ENCODE measurements around the gene ASIC2. TPM values are rescaled to one million over a fixed set of nuclear protein-coding genes. Genes with fewer than 3 reads are reported as not detected.

ASIC2 gene
- total and polyA plus RNA-seq, 4 donors: 0.10 to 0.18 TPM; not detected in 2

- Histone ChIP-seq H3K4me3 (ENCODE audit: low read length in 2 of 2) (no peak overlapping the region), H3K36me3 (ENCODE audit: control insufficient read depth in 1 of 2, insufficient read depth in 2 of 2, low read length in 1 of 2) (no peaks in the 10 kb centered on the region), H3K4me1 (ENCODE audit: control insufficient read depth in 1 of 2, insufficient read depth in 2 of 2, low read length in 2 of 2) (no peaks in the 10 kb centered on the region), H3K9me3 (ENCODE audit: control insufficient read depth, low read length) (no peaks in the 10 kb centered on the region), H3K27me3 (ENCODE audit: control insufficient read depth in 1 of 2, insufficient read depth in 2 of 2, low read length in 1 of 2) (peaks cover 0 to 2% of the 10 kb centered on the region in 2 donors), H3K27ac (ENCODE audit: low read depth in 1 of 2, low read length in 2 of 2) (no peak overlapping the region)
- intact Hi-C loops (cut with DNase I): no loop called here
- ATAC-seq (ENCODE audit: low FRiP score) (no peak), DNase-seq (no peak)
- WGBS, 2 donors: 31 to 44% methylated on average over 6 of the region's 6 CpGs
Observed at GRCh38 chr17:33106525-33107165, 186.4 kb downstream of the ASIC2 start.

GRCh38 chr17:33105911-33106310 lies 187.2 kb downstream of the ASIC2 start:
- H3K9me3 ChIP-seq (ENCODE audit: control insufficient read depth, low read length): no peaks in the 10 kb centered on the region
- peaks cover 0 to 2% of the 10 kb centered on the region in 2 donors for H3K27me3 ChIP-seq (ENCODE audit: control insufficient read depth in 1 of 2, insufficient read depth in 2 of 2, low read length in 1 of 2)
- ATAC-seq (ENCODE audit: low FRiP score) (no peak), DNase-seq (no peak)
- intact Hi-C loops (cut with DNase I): no loop called here
- H3K4me1 ChIP-seq (ENCODE audit: control insufficient read depth in 1 of 2, insufficient read depth in 2 of 2, low read length in 2 of 2): no peaks in the 10 kb centered on the region
- H3K27ac ChIP-seq (ENCODE audit: low read depth in 1 of 2, low read length in 2 of 2): no peak overlapping the region
- H3K4me3 ChIP-seq (ENCODE audit: low read length in 2 of 2): no peak overlapping the region
- no peaks in the 10 kb centered on the region for H3K36me3 ChIP-seq (ENCODE audit: control insufficient read depth in 1 of 2, insufficient read depth in 2 of 2, low read length in 1 of 2)
- 56 to 89% methylated on average over 3 of the region's 3 CpGs for WGBS, 2 donors

- no peaks in the 10 kb centered on the region for H3K27me3 ChIP-seq (ENCODE audit: control insufficient read depth in 1 of 2, insufficient read depth in 2 of 2, low read length in 1 of 2)
- DNase-seq: no peak
- no peaks in the 10 kb centered on the region for H3K9me3 ChIP-seq (ENCODE audit: control insufficient read depth, low read length)
- H3K4me1 ChIP-seq (ENCODE audit: control insufficient read depth in 1 of 2, insufficient read depth in 2 of 2, low read length in 2 of 2): no peaks in the 10 kb centered on the region
- intact Hi-C loops (cut with DNase I): no loop called here
- no peaks in the 10 kb centered on the region for H3K36me3 ChIP-seq (ENCODE audit: control insufficient read depth in 1 of 2, insufficient read depth in 2 of 2, low read length in 1 of 2)
- H3K4me3 ChIP-seq (ENCODE audit: low read length in 2 of 2): no peak overlapping the region
- no peak for ATAC-seq (ENCODE audit: low FRiP score)
- WGBS, 2 donors: 85 to 95% methylated on average over 2 of the region's 2 CpGs
- H3K27ac ChIP-seq (ENCODE audit: low read depth in 1 of 2, low read length in 2 of 2): no peak overlapping the region
Observed at GRCh38 chr17:33099906-33100305, 193.2 kb downstream of the ASIC2 start.

- 85 to 90% methylated on average over 6 of the region's 6 CpGs for WGBS, 2 donors
- no peaks in the 10 kb centered on the region for H3K36me3 ChIP-seq (ENCODE audit: control insufficient read depth in 1 of 2, insufficient read depth in 2 of 2, low read length in 1 of 2)
- no peak overlapping the region for H3K4me3 ChIP-seq (ENCODE audit: low read length in 2 of 2)
- H3K9me3 ChIP-seq (ENCODE audit: control insufficient read depth, low read length): no peaks in the 10 kb centered on the region
- no peak for DNase-seq
- no peaks in the 10 kb centered on the region for H3K4me1 ChIP-seq (ENCODE audit: control insufficient read depth in 1 of 2, insufficient read depth in 2 of 2, low read length in 2 of 2)
- no peaks in the 10 kb centered on the region for H3K27me3 ChIP-seq (ENCODE audit: control insufficient read depth in 1 of 2, insufficient read depth in 2 of 2, low read length in 1 of 2)
- no peak overlapping the region for H3K27ac ChIP-seq (ENCODE audit: low read depth in 1 of 2, low read length in 2 of 2)
- intact Hi-C loops (cut with DNase I): no loop called here
- no peak for ATAC-seq (ENCODE audit: low FRiP score)
Observed at GRCh38 chr17:33099252-33099651, 193.8 kb downstream of the ASIC2 start.

GRCh38 chr17:33097411-33097810 lies 195.7 kb downstream of the ASIC2 start:
- Histone ChIP-seq H3K4me1 (ENCODE audit: control insufficient read depth in 1 of 2, insufficient read depth in 2 of 2, low read length in 2 of 2) (no peaks in the 10 kb centered on the region), H3K9me3 (ENCODE audit: control insufficient read depth, low read length) (no peaks in the 10 kb centered on the region), H3K27me3 (ENCODE audit: control insufficient read depth in 1 of 2, insufficient read depth in 2 of 2, low read length in 1 of 2) (no peaks in the 10 kb centered on the region), H3K4me3 (ENCODE audit: low read length in 2 of 2) (no peak overlapping the region), H3K27ac (ENCODE audit: low read depth in 1 of 2, low read length in 2 of 2) (no peak overlapping the region), H3K36me3 (ENCODE audit: control insufficient read depth in 1 of 2, insufficient read depth in 2 of 2, low read length in 1 of 2) (no peaks in the 10 kb centered on the region)
- DNase-seq (no peak), ATAC-seq (ENCODE audit: low FRiP score) (no peak)
- WGBS, 2 donors: 79% methylated on average over 8 of the region's 8 CpGs
- intact Hi-C loops (cut with DNase I): no loop called here

GRCh38 chr17:33096161-33096560 lies 196.9 kb downstream of the ASIC2 start:
- no peak overlapping the region for H3K4me3 ChIP-seq (ENCODE audit: low read length in 2 of 2)
- DNase-seq (no peak), ATAC-seq (ENCODE audit: low FRiP score) (no peak)
- WGBS, 2 donors: 43% methylated on average over 4 of the region's 4 CpGs
- H3K4me1 ChIP-seq (ENCODE audit: control insufficient read depth in 1 of 2, insufficient read depth in 2 of 2, low read length in 2 of 2): no peaks in the 10 kb centered on the region
- no peaks in the 10 kb centered on the region for H3K9me3 ChIP-seq (ENCODE audit: control insufficient read depth, low read length)
- H3K27ac ChIP-seq (ENCODE audit: low read depth in 1 of 2, low read length in 2 of 2): no peak overlapping the region
- intact Hi-C loops (cut with DNase I): no loop called here
- H3K36me3 ChIP-seq (ENCODE audit: control insufficient read depth in 1 of 2, insufficient read depth in 2 of 2, low read length in 1 of 2): no peaks in the 10 kb centered on the region
- H3K27me3 ChIP-seq (ENCODE audit: control insufficient read depth in 1 of 2, insufficient read depth in 2 of 2, low read length in 1 of 2): no peaks in the 10 kb centered on the region

DNA sequence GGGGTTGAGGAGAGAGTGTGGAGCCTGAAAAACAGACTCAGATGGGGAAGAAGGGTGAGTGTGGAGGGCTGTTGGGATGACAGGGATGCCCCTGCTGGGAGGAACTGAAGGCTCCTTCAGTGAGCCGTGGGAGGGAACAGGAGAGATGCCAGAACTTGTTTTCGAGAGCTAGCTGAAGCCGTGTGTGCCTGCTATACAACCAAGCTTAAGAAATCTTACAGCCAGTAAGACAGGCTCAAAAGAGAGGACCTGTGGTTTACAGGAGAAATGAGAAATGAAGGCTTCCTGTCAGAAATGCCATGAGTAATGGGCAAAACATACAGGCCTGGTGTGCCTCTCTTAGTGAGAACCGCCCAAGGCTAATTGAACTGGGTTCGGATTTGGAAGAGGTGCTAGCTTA lies 201.8 kb downstream of the ASIC2 start:
- ATAC-seq (ENCODE audit: low FRiP score): no peak
- 45 to 50% methylated on average over 5 of the region's 5 CpGs for WGBS, 2 donors
- DNase-seq: no peak

GRCh38 chr17:33090806-33091205 lies 202.3 kb downstream of the ASIC2 start:
- 54 to 63% methylated on average over 1 of the region's 1 CpG for WGBS, 2 donors

More for the DNA sequence above, 201.8 kb downstream of the ASIC2 start:
- Histone ChIP-seq H3K27ac (ENCODE audit: low read depth in 1 of 2, low read length in 2 of 2) (no peak overlapping the region), H3K4me3 (ENCODE audit: low read length in 2 of 2) (no peak overlapping the region), H3K27me3 (ENCODE audit: control insufficient read depth in 1 of 2, insufficient read depth in 2 of 2, low read length in 1 of 2) (peaks cover 0 to 4% of the 10 kb centered on the region in 2 donors), H3K9me3 (ENCODE audit: control insufficient read depth, low read length) (peaks cover 1% of the 10 kb centered on the region), H3K4me1 (ENCODE audit: control insufficient read depth in 1 of 2, insufficient read depth in 2 of 2, low read length in 2 of 2) (no peaks in the 10 kb centered on the region), H3K36me3 (ENCODE audit: control insufficient read depth in 1 of 2, insufficient read depth in 2 of 2, low read length in 1 of 2) (no peaks in the 10 kb centered on the region)
- intact Hi-C loops (cut with DNase I): no loop called here

GRCh38 chr17:33086878-33087277 lies 206.2 kb downstream of the ASIC2 start:
- DNase-seq (no peak), ATAC-seq (ENCODE audit: low FRiP score) (no peak)
- H3K27ac ChIP-seq (ENCODE audit: low read depth in 1 of 2, low read length in 2 of 2): no peak overlapping the region
- peaks cover 0 to 4% of the 10 kb centered on the region in 2 donors for H3K27me3 ChIP-seq (ENCODE audit: control insufficient read depth in 1 of 2, insufficient read depth in 2 of 2, low read length in 1 of 2)
- H3K9me3 ChIP-seq (ENCODE audit: control insufficient read depth, low read length): peaks cover 1% of the 10 kb centered on the region
- intact Hi-C loops (cut with DNase I): no loop called here
- H3K4me3 ChIP-seq (ENCODE audit: low read length in 2 of 2): no peak overlapping the region
- no peaks in the 10 kb centered on the region for H3K36me3 ChIP-seq (ENCODE audit: control insufficient read depth in 1 of 2, insufficient read depth in 2 of 2, low read length in 1 of 2)
- no peaks in the 10 kb centered on the region for H3K4me1 ChIP-seq (ENCODE audit: control insufficient read depth in 1 of 2, insufficient read depth in 2 of 2, low read length in 2 of 2)

More at GRCh38 chr17:33090806-33091205, 202.3 kb downstream of the ASIC2 start:
- no peak for ATAC-seq (ENCODE audit: low FRiP score)
- no peak for DNase-seq
- intact Hi-C loops (cut with DNase I): no loop called here
- no peaks in the 10 kb centered on the region for H3K36me3 ChIP-seq (ENCODE audit: control insufficient read depth in 1 of 2, insufficient read depth in 2 of 2, low read length in 1 of 2)
- peaks cover 0 to 4% of the 10 kb centered on the region in 2 donors for H3K27me3 ChIP-seq (ENCODE audit: control insufficient read depth in 1 of 2, insufficient read depth in 2 of 2, low read length in 1 of 2)
- no peak overlapping the region for H3K4me3 ChIP-seq (ENCODE audit: low read length in 2 of 2)
- H3K9me3 ChIP-seq (ENCODE audit: control insufficient read depth, low read length): peaks cover 1% of the 10 kb centered on the region
- H3K4me1 ChIP-seq (ENCODE audit: control insufficient read depth in 1 of 2, insufficient read depth in 2 of 2, low read length in 2 of 2): no peaks in the 10 kb centered on the region
- no peak overlapping the region for H3K27ac ChIP-seq (ENCODE audit: low read depth in 1 of 2, low read length in 2 of 2)

Data from aorta (tissue), 5 donors.